UCSD-AML1 (cell line): ENCODE measurements around the gene SMIM5.
A peak's percentile ranks its signal among the peaks of the same experiment; 100 is the strongest.
"Not testable (repeated sequence)": the region's sequence is repeated elsewhere in the genome, so short reads cannot be mapped to it uniquely, and the experiment has no call there.

ENCODE experiments used
- DNase-seq: peaks from one replicate; lab custom pipeline; 2025; ENCODE audit not compliant: unreplicated experiment; lab: John Stamatoyannopoulos, UW

SMIM5 gene

GRCh38 chr17:75624021-75624420 is 9.2 kb upstream of the SMIM5 start:
- no peak for DNase-seq

GRCh38 chr17:75624714-75625345 is 8.4 kb upstream of the SMIM5 start:
- no peak for DNase-seq

- peak; percentile 25 for DNase-seq
These were observed 7.3 kb upstream of the SMIM5 start for GRCh38 chr17:75625813-75626486.

DNA sequence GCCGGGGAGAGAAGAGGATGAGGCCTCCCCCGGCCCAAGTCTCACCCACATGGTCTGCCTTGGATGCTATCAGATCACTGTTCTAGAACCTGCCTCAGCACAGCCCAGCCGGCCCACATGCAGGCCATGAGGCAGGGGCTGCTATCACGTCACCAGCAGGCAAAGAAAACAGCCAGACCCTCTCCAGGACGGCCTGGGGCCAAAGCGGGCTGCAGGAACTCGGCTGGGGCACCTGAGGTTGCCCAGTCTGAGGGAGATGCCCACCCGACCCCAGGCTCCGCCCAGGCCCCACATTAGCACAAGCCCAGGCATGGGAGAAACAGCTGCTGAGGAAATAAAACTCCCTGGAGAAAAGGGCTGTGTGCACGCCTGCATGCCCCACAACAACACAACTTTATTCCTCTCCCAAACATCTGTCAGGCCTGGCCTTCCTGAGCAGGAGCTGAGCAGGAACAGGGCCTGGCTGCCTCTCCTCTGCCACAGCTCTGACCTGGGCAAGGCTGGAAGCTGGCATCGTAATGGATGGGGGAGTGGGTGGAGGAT is 6.7 kb upstream of the SMIM5 start:
- no peak for DNase-seq

DNA sequence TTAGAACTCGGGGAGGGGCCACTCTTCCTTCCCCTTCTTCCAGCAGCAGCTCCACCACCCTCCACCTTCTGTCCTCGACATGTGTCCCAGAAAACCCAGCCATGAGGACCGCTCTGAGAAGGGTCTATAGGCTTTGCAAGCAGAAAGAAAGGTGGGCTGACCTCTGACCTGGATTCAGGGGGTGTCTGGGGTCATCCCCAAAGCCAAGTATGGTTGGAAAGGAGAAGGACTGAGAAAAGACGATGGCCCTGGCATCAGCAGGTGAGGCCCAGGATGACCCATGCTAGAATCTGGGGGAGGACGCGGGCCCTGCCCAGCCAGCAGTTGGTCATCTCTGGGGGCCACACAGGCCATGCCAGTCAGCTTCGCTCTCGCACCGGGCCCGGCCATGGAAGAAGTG is 6.1 kb upstream of the SMIM5 start:
- no peak for DNase-seq

DNA sequence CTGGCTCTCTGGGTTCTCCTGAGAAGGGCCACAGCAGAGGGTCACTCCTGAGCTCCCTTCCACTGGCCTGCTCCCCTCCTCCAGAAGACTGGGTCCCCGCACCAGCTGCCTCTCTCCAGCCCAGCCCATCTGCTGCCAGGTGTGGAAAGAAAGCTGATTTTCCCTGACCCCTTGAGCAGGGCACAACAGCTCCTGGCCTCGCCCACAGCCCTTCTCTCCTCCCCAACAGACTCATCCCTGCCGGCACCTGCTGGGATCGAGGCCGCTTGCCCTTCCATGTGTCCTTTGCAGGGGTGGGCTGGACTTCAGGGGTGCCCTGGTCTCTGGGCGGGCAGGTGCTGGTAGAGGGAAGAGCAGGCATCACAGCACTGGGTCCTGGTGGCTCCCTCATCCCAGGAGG is 4.8 kb upstream of the SMIM5 start:
- DNase-seq: no peak

DNA sequence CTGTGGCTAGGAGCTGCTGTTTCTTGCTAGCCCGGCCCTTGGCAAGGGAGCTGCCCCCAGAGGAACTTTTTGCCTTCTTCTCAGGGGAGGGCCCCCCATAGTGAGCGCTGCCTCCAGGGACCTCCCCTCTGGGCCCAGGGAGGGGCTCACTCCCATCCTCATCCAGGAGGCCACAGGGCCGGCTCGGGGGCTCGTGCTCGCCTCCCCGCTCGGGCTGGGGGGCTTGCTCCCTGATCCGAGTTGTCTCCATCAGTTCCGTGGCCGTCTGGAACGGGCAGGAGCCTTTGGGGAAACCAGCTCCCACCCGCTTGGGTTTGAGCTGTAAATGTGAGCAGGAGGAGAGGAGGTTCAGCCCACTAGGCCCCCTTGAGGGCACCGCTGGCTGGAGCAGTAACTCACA is 4.1 kb upstream of the SMIM5 start:
- DNase-seq: no peak

GRCh38 chr17:75630071-75630917 is 2.9 kb upstream of the SMIM5 start:
- DNase-seq: no peak

- DNase-seq: no peak
These were observed 1.9 kb upstream of the SMIM5 start for GRCh38 chr17:75631353-75631752.

DNA sequence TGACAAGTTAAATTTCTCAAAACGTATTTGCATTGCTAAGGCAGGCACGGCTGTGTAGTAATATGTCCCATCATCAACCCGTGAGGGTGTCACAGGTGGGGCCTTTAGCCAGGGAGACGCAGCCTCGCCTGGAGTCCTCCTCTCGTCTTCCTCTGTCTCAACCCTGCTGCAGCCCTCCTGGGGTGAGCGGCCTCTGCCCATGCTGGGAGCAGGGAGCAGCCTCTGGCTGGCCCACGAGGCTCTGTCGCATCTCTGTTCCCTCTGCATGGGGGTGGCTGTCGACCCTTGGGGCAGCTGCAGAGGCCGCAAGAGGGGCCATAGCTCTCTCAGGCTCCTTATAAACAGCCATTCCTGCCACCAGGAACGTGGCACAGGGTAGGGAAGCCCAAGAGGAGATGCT is 806 bp upstream of the SMIM5 start:
- no peak for DNase-seq

DNA sequence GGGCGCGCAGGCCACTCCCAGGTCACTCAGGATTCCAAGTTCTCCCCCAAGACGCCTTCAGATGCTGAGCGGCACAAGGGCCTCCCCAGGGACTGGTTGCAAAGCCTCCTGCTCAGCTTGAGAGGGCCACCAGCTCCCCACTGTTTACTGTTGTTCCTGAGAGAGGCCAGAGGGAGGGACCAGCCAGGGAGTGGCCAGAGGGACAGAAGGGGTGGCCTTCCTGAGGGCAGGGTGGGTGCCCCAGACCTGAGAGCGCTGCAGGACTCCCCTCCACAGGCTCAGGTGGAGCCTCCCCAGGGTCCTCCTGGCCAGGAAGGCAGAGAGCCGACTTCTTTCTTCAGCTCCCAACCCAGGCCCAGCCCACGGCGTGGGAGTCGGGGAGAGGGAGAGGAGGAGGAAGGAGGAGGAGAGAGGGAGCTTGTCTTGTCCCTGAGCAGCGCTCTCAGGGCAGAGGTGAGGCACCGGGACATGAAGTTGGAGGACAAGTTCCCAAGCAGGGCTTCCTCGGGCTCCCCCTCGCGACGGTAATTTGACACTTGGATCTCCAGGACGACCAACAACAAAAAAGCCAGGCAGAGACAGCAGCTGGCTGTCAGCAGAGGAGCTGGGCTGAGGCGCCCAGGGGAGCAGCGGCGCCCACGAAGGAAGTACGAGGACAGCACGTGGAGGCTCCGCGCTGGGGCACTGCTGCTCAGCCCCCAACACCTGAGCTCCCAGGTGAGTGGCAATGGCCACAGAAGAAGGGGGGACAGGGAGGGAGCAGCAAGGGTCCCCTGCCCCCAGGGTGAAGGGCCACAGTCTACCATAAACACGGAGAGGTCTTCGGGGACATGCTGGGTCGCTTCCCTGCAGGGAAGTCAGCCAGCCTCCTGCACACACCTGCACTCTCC is 497 bp downstream of the SMIM5 start:
- peak; percentile 70 for DNase-seq

- no peak for DNase-seq
These were observed 1.1 kb downstream of the SMIM5 start for GRCh38 chr17:75634376-75634740.

- no peak for DNase-seq
These were observed 1.7 kb downstream of the SMIM5 start for GRCh38 chr17:75634754-75635609.

DNA sequence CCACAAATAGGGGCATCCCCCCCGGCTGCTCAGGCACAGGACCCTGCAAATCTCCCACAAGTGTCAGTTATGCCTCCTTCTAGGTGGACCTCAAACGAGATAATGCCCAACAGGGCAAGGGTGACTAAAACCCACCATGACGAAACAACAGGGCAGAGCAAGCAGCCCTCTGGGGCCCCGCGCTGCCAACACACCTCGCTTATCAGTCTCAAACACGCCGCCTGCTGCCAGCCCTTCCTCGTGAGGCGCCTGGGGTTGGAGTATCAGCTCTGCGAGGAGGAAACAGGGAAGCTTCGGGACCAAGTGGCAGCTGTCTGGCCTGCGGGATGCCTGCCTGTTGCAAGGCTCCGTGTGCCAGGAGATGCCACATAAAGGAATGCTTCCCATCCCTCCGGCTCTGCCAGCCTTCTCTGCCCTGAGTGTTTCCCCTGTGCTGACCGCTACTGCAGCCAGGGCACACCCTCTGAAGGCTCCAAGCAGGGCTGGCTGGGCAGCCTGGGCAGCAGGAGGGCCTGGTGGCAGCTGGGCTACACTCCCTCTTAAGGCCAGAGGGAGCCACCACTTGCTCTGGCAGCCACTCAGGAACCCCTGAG is 2.5 kb downstream of the SMIM5 start:
- DNase-seq: peak; percentile 54

DNA sequence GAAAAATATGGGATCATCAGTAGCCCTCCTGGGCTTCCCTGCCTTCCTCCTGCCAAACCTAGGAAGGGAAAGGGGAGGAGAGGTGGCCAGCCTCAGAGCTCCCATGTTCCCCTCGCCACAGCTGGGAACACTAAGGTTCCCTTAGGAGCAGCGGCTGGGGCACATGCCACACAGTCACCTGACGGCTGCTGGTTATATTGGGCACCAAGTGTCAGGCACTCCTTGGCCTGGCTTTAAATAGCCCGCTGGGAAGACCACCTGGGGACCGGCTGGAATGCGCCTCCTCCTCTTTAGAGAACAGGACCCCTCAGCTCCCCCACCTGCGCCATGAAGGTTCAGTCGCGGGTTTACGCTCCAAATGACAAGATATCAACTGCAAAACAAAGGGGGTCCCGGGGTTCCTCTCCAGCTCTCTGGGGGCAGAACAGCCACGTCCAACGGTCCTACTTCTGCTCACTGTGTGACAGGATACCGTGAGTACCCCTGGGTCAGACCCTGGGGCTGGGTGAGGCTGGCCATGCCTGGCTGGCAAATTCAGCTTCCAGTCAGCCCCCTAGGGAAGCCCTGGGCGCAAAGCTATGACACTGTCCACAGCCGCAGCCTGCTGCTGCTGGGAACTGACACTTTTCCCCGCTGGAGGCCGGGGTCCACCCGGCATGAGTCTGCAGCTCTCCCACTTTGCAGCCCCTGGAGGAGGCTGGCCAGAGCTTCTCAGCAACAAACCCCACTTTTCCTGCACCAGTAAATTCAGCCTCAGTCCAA is 3.3 kb downstream of the SMIM5 start:
- no peak for DNase-seq

DNA sequence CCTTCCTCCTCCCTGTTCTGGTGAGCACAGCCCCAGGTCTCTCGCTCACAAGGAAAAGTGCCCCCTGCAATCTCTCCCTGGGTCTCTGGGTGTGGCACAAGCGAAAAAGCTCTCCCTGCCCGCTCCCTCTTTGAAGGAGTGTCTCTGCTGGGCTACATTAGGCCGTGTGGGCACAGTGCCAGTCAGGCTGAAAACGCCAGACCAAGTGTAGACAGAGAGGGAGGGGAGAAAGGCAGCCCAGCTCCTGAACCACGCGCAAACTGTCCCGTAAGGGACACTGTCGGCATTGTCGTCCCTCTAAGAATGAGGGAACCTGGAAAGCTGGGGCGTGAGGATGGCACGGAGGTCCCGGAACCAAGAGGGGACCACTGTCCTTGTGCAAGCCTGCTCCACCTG is 3.9 kb downstream of the SMIM5 start:
- DNase-seq: no peak

- no peak for DNase-seq
These were observed 4.3 kb downstream of the SMIM5 start for GRCh38 chr17:75637551-75637950.

DNA sequence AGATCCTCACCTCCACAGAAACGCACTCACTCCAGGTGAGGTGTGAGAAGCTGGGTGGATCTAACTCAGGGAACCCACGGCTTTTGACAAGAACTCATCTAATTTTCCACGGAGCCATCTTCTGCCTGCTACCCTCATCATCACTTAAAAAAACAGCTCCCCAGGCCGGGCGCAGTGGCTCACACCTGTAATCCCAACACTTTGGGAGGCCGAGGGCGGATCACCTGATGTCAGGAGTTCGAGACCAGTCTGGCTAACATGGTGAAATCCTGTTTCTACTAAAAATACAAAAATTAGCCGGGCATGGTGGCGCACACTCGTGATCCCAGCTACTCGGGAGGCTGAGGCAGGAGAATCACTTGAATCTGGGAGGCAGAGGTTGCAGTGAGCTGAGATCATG is 4.8 kb downstream of the SMIM5 start:
- not testable (repeated sequence) for DNase-seq

GRCh38 chr17:75638893-75639292 is 5.7 kb downstream of the SMIM5 start:
- no peak for DNase-seq
